Prostate gland (tissue), 2 donors: ENCODE results near the gene SLCO3A1.

ENCODE experiments used
- CTCF ChIP-seq, 4 experiments: fragments of 200-600 bp in 2 of 4; fragments of 450-650 bp in 2 of 4; sonication (generic) in 2 of 4; IDR thresholded peaks; 1 replicate in 3 of 4; 2 replicates in 1 of 4; pipeline ENCODE4 v1.5.1; 2016 to 2019; ENCODE audit warnings: antibody characterized with exemption in 4 of 4, mild to moderate bottlenecking in 2 of 4, moderate library complexity in 2 of 4
- POLR2AphosphoS5 ChIP-seq: sonication (generic); formaldehyde crosslinking; IDR thresholded peaks from one replicate; pipeline ENCODE4 v1.6.1; 2017; ENCODE audit warnings: antibody characterized with exemption

DNA sequence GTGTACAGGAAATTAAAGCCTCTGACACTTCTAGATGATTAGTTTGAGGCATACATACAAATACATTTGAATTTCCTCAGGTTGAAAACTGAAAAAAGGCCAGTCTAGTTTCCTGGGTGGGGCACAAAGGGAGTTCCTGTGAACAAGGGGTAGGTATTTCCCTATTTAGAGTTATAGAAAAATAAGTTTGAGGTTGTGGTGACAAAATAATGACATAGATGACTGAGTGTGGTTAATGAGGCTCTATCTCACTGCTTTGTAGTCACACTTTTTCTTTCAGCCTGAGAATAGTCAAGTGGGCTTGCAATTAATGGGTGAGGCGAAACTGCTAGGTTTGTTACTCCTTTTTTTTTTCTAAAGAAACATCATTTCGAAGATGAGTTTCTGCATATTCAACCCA, 4.3 kb downstream of the SLCO3A1 start:
- no peak for TF ChIP-seq POLR2AphosphoS5
- TF ChIP-seq CTCF (IDR thresholded peaks at IDR 0.05) = no peak
